ENCODE data around the gene BPIFB1. TPM values are rescaled to one million over a fixed set of nuclear protein-coding genes. Genes with fewer than 3 reads are reported as not detected.

The BPIFB1 gene
- total RNA-seq, 2 donors from 2014 or later = not detected

- no peak overlapping the region for H3K27ac Mint-ChIP-seq
- ATAC-seq (no peak), DNase-seq (no peak)
- no peak overlapping the region for H3K4me3 Mint-ChIP-seq
- H3K27me3 Mint-ChIP-seq = peaks cover 40% of the 10 kb centered on the region
- H3K4me1 Mint-ChIP-seq = peaks cover 3% of the 10 kb centered on the region
- no peaks in the 10 kb centered on the region for H3K9me3 ChIP-seq (ENCODE audit: control insufficient read depth, low read length, poor library complexity, severe bottlenecking)
- H3K36me3 Mint-ChIP-seq (ENCODE audit: low read depth) = peaks cover 3% of the 10 kb centered on the region
These were observed 5.3 kb upstream of the BPIFB1 start for GRCh38 chr20:33277471-33278441.

GRCh38 chr20:33278700-33279099 lies 4.3 kb upstream of the BPIFB1 start:
- peaks cover 3% of the 10 kb centered on the region for H3K36me3 Mint-ChIP-seq (ENCODE audit: low read depth)
- peaks cover 41% of the 10 kb centered on the region for H3K27me3 Mint-ChIP-seq
- DNase-seq = no peak
- H3K27ac Mint-ChIP-seq = no peak overlapping the region
- no peak for ATAC-seq
- H3K4me1 Mint-ChIP-seq = peaks cover 3% of the 10 kb centered on the region
- no peak overlapping the region for H3K4me3 Mint-ChIP-seq
- no peaks in the 10 kb centered on the region for H3K9me3 ChIP-seq (ENCODE audit: control insufficient read depth, low read length, poor library complexity, severe bottlenecking)

- peaks cover 3% of the 10 kb centered on the region for H3K4me1 Mint-ChIP-seq
- H3K27ac Mint-ChIP-seq = no peak overlapping the region
- no peak overlapping the region for H3K4me3 Mint-ChIP-seq
- H3K36me3 Mint-ChIP-seq (ENCODE audit: low read depth) = peaks cover 3% of the 10 kb centered on the region
- DNase-seq (no peak), ATAC-seq (no peak)
- H3K9me3 ChIP-seq (ENCODE audit: control insufficient read depth, low read length, poor library complexity, severe bottlenecking) = no peaks in the 10 kb centered on the region
- peaks cover 44% of the 10 kb centered on the region for H3K27me3 Mint-ChIP-seq
These were observed 3.6 kb upstream of the BPIFB1 start for GRCh38 chr20:33279261-33279910.

- no peak overlapping the region for H3K4me3 Mint-ChIP-seq
- DNase-seq (no peak), ATAC-seq (no peak)
- H3K4me1 Mint-ChIP-seq = peaks cover 3% of the 10 kb centered on the region
- peaks cover 51% of the 10 kb centered on the region for H3K27me3 Mint-ChIP-seq
- no peak overlapping the region for H3K27ac Mint-ChIP-seq
- no peaks in the 10 kb centered on the region for H3K9me3 ChIP-seq (ENCODE audit: control insufficient read depth, low read length, poor library complexity, severe bottlenecking)
- peaks cover 5% of the 10 kb centered on the region for H3K36me3 Mint-ChIP-seq (ENCODE audit: low read depth)
These were observed 2.9 kb upstream of the BPIFB1 start for GRCh38 chr20:33280000-33280680.

- Mint-ChIP-seq H3K27me3 (peaks cover 51% of the 10 kb centered on the region), H3K4me3 (no peak overlapping the region), H3K4me1 (peaks cover 3% of the 10 kb centered on the region), H3K36me3 (ENCODE audit: low read depth) (peaks cover 5% of the 10 kb centered on the region), H3K27ac (no peak overlapping the region)
- DNase-seq (no peak), ATAC-seq (no peak)
- no peaks in the 10 kb centered on the region for H3K9me3 ChIP-seq (ENCODE audit: control insufficient read depth, low read length, poor library complexity, severe bottlenecking)
These were observed 2.2 kb upstream of the BPIFB1 start for GRCh38 chr20:33280775-33281174.

- Mint-ChIP-seq H3K27me3 (peaks cover 54% of the 10 kb centered on the region), H3K27ac (no peak overlapping the region), H3K4me1 (peaks cover 3% of the 10 kb centered on the region), H3K4me3 (no peak overlapping the region), H3K36me3 (ENCODE audit: low read depth) (peaks cover 5% of the 10 kb centered on the region)
- DNase-seq = no peak
- no peak for ATAC-seq
- no peaks in the 10 kb centered on the region for H3K9me3 ChIP-seq (ENCODE audit: control insufficient read depth, low read length, poor library complexity, severe bottlenecking)
These were observed 1.4 kb upstream of the BPIFB1 start for GRCh38 chr20:33281550-33282146.

GRCh38 chr20:33282196-33282934 lies 649 bp upstream of the BPIFB1 start:
- ATAC-seq (no peak), DNase-seq (no peak)
- Mint-ChIP-seq H3K27ac (no peak overlapping the region), H3K4me3 (no peak overlapping the region), H3K27me3 (peaks cover 58% of the 10 kb centered on the region), H3K36me3 (ENCODE audit: low read depth) (peaks cover 4% of the 10 kb centered on the region), H3K4me1 (peaks cover 3% of the 10 kb centered on the region)
- no peaks in the 10 kb centered on the region for H3K9me3 ChIP-seq (ENCODE audit: control insufficient read depth, low read length, poor library complexity, severe bottlenecking)

GRCh38 chr20:33284284-33284683 lies 1.3 kb downstream of the BPIFB1 start:
- H3K27me3 Mint-ChIP-seq = peaks cover 55% of the 10 kb centered on the region
- H3K36me3 Mint-ChIP-seq (ENCODE audit: low read depth) = peaks cover 2% of the 10 kb centered on the region
- DNase-seq (no peak), ATAC-seq (no peak)
- peaks cover 3% of the 10 kb centered on the region for H3K4me1 Mint-ChIP-seq
- H3K4me3 Mint-ChIP-seq = no peak overlapping the region
- H3K27ac Mint-ChIP-seq = no peak overlapping the region
- H3K9me3 ChIP-seq (ENCODE audit: control insufficient read depth, low read length, poor library complexity, severe bottlenecking) = no peaks in the 10 kb centered on the region

- H3K36me3 Mint-ChIP-seq (ENCODE audit: low read depth) = peaks cover 2% of the 10 kb centered on the region
- no peaks in the 10 kb centered on the region for H3K9me3 ChIP-seq (ENCODE audit: control insufficient read depth, low read length, poor library complexity, severe bottlenecking)
- DNase-seq = no peak
- no peak for ATAC-seq
- peaks cover 55% of the 10 kb centered on the region for H3K27me3 Mint-ChIP-seq
- peaks cover 8% of the 10 kb centered on the region for H3K4me1 Mint-ChIP-seq
- no peak overlapping the region for H3K4me3 Mint-ChIP-seq
- no peak overlapping the region for H3K27ac Mint-ChIP-seq
These were observed 1.9 kb downstream of the BPIFB1 start for GRCh38 chr20:33284937-33285336.

- Mint-ChIP-seq H3K4me1 (peaks cover 9% of the 10 kb centered on the region), H3K4me3 (no peak overlapping the region), H3K36me3 (ENCODE audit: low read depth) (peaks cover 2% of the 10 kb centered on the region), H3K27me3 (peaks cover 57% of the 10 kb centered on the region), H3K27ac (no peak overlapping the region)
- no peaks in the 10 kb centered on the region for H3K9me3 ChIP-seq (ENCODE audit: control insufficient read depth, low read length, poor library complexity, severe bottlenecking)
- no peak for ATAC-seq
- DNase-seq = no peak
These were observed 3.0 kb downstream of the BPIFB1 start for GRCh38 chr20:33285861-33286495.

GRCh38 chr20:33287884-33288283 lies 4.9 kb downstream of the BPIFB1 start:
- no peak for ATAC-seq
- Mint-ChIP-seq H3K27me3 (peaks cover 63% of the 10 kb centered on the region), H3K27ac (no peak overlapping the region), H3K4me3 (no peak overlapping the region), H3K36me3 (ENCODE audit: low read depth) (peaks cover 2% of the 10 kb centered on the region), H3K4me1 (peaks cover 14% of the 10 kb centered on the region)
- no peaks in the 10 kb centered on the region for H3K9me3 ChIP-seq (ENCODE audit: control insufficient read depth, low read length, poor library complexity, severe bottlenecking)
- DNase-seq = no peak

GRCh38 chr20:33290852-33291251 lies 7.8 kb downstream of the BPIFB1 start:
- ATAC-seq (no peak), DNase-seq (no peak)
- no peak overlapping the region for H3K4me3 Mint-ChIP-seq
- peaks cover 39% of the 10 kb centered on the region for H3K27me3 Mint-ChIP-seq
- no peak overlapping the region for H3K27ac Mint-ChIP-seq
- no peaks in the 10 kb centered on the region for H3K36me3 Mint-ChIP-seq (ENCODE audit: low read depth)
- H3K4me1 Mint-ChIP-seq = peaks cover 11% of the 10 kb centered on the region
- no peaks in the 10 kb centered on the region for H3K9me3 ChIP-seq (ENCODE audit: control insufficient read depth, low read length, poor library complexity, severe bottlenecking)

All from T-helper 17 cell (primary cell).